Upper lobe of right lung (tissue), 1 donor: ENCODE measurements around the gene FLT4. TPM values are rescaled to one million over a fixed set of nuclear protein-coding genes. Genes with fewer than 3 reads are reported as not detected.

Experiments
- ATAC-seq: fragments of 200-7000 bp; cut with Tn5 transposase; one replicate; pipeline ENCODE4 v1.9.1; 2020; ENCODE audit warnings: mild to moderate bottlenecking, moderate library complexity
- DNase-seq: peaks from one replicate; pipeline ENCODE4 v3.0.0-alpha.2; 2020
- H3K27ac ChIP-seq: fragments of 200-600 bp; one replicate; pipeline ENCODE4 v1.8.0; 2022
- H3K27me3 ChIP-seq: fragments of 200-600 bp; one replicate; pipeline ENCODE4 v1.8.0; 2022; ENCODE audit warnings: mild to moderate bottlenecking
- H3K36me3 ChIP-seq: fragments of 200-600 bp; one replicate; pipeline ENCODE4 v1.8.0; 2022
- H3K4me1 ChIP-seq: fragments of 200-600 bp; one replicate; pipeline ENCODE4 v1.8.0; 2022
- H3K4me3 ChIP-seq: fragments of 200-600 bp; one replicate; pipeline ENCODE4 v1.8.0; 2022; ENCODE audit warnings: mild to moderate bottlenecking
- H3K9me3 ChIP-seq: fragments of 200-600 bp; one replicate; pipeline ENCODE4 v1.8.0; 2022
- CTCF ChIP-seq: fragments of 200-600 bp; IDR thresholded peaks from one replicate; pipeline ENCODE4 v1.8.0; 2022; ENCODE audit warnings: antibody characterized with exemption
- intact Hi-C: fragments of 100-400 bp; cut with DNase I; formaldehyde crosslinking; loops from one replicate; pipeline ENCODE4 v1.11.0; 2022
- total RNA-seq: library from RNA; stranded (reverse); fragmentation: NEBNext Ultra II Directional; extraction: Animal tissue kit (Norgen Biotek cat#: 25700); gene quantifications from one replicate; pipeline ENCODE4 v1.2.1, GENCODE V29; 2021
- donor health status: DM: no; HTN: yes; CAD: no; lungs with severe emphysema.

Gene FLT4
- total RNA-seq, 1 donor from 2014 or later = 38.6 TPM

GRCh38 chr5:180631549-180632383 is 17.6 kb downstream of the FLT4 start:
- no peak overlapping the region for H3K4me3 ChIP-seq
- H3K9me3 ChIP-seq = no peaks in the 10 kb centered on the region
- no peaks in the 10 kb centered on the region for H3K36me3 ChIP-seq
- H3K27me3 ChIP-seq = no peaks in the 10 kb centered on the region
- ATAC-seq (no peak), DNase-seq (peak; percentile 59)
- H3K27ac ChIP-seq = no peak overlapping the region
- intact Hi-C loops = no loop called here
- H3K4me1 ChIP-seq = no peaks in the 10 kb centered on the region
- no peak for TF ChIP-seq CTCF

GRCh38 chr5:180630426-180630825 is 19.0 kb downstream of the FLT4 start:
- DNase-seq (no peak), ATAC-seq (no peak)
- TF ChIP-seq CTCF = no peak
- H3K9me3 ChIP-seq = no peaks in the 10 kb centered on the region
- no peak overlapping the region for H3K27ac ChIP-seq
- no peaks in the 10 kb centered on the region for H3K4me1 ChIP-seq
- no peaks in the 10 kb centered on the region for H3K27me3 ChIP-seq
- H3K36me3 ChIP-seq = no peaks in the 10 kb centered on the region
- intact Hi-C loops = no loop called here
- no peak overlapping the region for H3K4me3 ChIP-seq

GRCh38 chr5:180629831-180630382 is 19.5 kb downstream of the FLT4 start:
- Histone ChIP-seq H3K9me3 (no peaks in the 10 kb centered on the region), H3K27ac (no peak overlapping the region), H3K27me3 (no peaks in the 10 kb centered on the region), H3K4me1 (no peaks in the 10 kb centered on the region), H3K36me3 (no peaks in the 10 kb centered on the region), H3K4me3 (no peak overlapping the region)
- ATAC-seq (no peak), DNase-seq (no peak)
- no peak for TF ChIP-seq CTCF
- intact Hi-C loops = no loop called here

GRCh38 chr5:180628827-180629750 is 20.3 kb downstream of the FLT4 start:
- H3K27me3 ChIP-seq = no peaks in the 10 kb centered on the region
- no peak for DNase-seq

More at GRCh38 chr5:180628827-180629750, 20.3 kb downstream of the FLT4 start:
- Histone ChIP-seq H3K27ac (no peak overlapping the region), H3K36me3 (no peaks in the 10 kb centered on the region), H3K4me1 (no peaks in the 10 kb centered on the region), H3K4me3 (no peak overlapping the region), H3K9me3 (no peaks in the 10 kb centered on the region)
- no peak for ATAC-seq
- intact Hi-C loops = no loop called here
- TF ChIP-seq CTCF = no peak
